Epithelial cell of proximal tubule (primary cell): ENCODE results near the gene LLGL2. TPM values are rescaled to one million over a fixed set of nuclear protein-coding genes. Genes with fewer than 3 reads are reported as not detected.

Experiments used
- DNase-seq: peaks from one replicate; pipeline ENCODE4 v3.0.0-alpha.2; 2011; ENCODE audit warnings: low read depth
- H3K4me3 ChIP-seq: 2 replicates; pipeline ENCODE4 v1.5.1; 2011; ENCODE audit warnings: low read depth, mild to moderate bottlenecking, low read length
- total RNA-seq: library from RNA; depleted of rRNA; stranded (reverse); fragments of >200 nt; gene quantifications from 2 replicates; pipeline ENCODE4 v1.2.3, GENCODE V29; 2015
- TF ChIP-seq, protein P1 (sequence below): conservative IDR thresholded peaks from 2 replicates; pipeline ENCODE4 v1.5.1; 2012; ENCODE audit warnings: low read depth, mild to moderate bottlenecking, low read length

Gene LLGL2
- total RNA-seq, 1 donor from 2014 or later, result 64.7 TPM

DNA sequence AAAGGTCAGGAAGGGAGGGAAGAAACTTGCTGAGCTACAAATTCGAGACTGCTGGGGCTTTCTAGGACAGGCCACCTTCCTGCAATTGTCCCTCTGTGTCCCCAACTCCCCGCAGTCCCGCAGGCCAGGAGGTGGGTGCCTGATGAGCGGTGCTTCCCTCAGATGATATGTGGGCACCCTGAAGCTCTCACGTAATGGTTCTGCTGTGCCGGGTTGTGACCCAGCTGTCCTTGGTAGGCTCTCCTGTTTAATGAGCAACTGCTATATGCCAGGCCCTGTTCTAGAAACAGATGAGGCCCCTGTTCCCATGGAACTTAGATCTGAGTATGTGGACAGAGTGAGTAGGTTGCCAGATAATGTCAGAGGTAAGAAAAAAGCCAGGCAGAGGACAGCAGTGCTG, 40.1 kb downstream of the LLGL2 start:
- TF ChIP-seq, protein P1, sequence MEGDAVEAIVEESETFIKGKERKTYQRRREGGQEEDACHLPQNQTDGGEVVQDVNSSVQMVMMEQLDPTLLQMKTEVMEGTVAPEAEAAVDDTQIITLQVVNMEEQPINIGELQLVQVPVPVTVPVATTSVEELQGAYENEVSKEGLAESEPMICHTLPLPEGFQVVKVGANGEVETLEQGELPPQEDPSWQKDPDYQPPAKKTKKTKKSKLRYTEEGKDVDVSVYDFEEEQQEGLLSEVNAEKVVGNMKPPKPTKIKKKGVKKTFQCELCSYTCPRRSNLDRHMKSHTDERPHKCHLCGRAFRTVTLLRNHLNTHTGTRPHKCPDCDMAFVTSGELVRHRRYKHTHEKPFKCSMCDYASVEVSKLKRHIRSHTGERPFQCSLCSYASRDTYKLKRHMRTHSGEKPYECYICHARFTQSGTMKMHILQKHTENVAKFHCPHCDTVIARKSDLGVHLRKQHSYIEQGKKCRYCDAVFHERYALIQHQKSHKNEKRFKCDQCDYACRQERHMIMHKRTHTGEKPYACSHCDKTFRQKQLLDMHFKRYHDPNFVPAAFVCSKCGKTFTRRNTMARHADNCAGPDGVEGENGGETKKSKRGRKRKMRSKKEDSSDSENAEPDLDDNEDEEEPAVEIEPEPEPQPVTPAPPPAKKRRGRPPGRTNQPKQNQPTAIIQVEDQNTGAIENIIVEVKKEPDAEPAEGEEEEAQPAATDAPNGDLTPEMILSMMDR, result no peak
- no peak overlapping the region for H3K4me3 ChIP-seq
- no peak for DNase-seq

DNA sequence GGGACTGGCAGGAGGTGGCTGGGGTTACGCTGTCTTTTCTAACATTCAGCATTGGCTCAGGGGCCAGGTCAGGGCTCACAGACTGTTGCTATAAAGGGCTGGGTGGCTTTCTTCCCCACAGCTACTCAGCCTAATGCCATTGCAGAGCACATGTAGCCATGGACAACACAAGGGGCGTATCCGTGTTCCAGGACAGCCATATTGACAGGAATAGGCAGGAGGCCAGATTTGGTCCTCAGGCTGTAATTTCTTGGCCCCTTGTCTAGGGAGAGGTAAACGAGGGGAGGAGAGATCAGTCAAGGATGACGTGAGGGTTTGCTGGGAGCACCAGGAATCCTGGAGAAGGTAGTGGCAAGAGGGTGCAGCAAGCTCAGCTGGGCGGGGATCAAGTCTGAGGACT, 40.9 kb downstream of the LLGL2 start:
- H3K4me3 ChIP-seq, result no peak overlapping the region
- DNase-seq, result no peak
- TF ChIP-seq, protein P1, result no peak

DNA sequence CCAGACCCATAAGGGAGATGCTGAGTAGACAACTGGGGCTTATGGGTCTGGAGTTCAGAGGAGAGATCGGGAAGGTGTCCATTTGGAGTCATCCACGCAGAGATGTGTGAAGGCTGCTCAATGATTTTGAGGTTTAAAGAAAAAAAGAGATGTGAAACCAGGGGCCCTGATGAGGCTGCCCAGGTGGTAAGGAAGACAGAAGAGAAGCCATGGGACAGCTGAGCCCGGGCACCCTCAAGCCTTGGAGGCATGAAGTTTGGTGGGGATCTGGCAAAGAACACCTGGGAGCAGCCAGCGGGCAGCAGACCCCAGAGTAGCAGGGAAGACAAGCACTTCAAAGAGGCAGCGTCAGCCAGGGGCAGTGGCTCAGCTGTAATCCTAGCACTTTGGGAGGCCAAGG, 41.3 kb downstream of the LLGL2 start:
- DNase-seq, result no peak
- no peak overlapping the region for H3K4me3 ChIP-seq
- TF ChIP-seq, protein P1, result no peak

DNA sequence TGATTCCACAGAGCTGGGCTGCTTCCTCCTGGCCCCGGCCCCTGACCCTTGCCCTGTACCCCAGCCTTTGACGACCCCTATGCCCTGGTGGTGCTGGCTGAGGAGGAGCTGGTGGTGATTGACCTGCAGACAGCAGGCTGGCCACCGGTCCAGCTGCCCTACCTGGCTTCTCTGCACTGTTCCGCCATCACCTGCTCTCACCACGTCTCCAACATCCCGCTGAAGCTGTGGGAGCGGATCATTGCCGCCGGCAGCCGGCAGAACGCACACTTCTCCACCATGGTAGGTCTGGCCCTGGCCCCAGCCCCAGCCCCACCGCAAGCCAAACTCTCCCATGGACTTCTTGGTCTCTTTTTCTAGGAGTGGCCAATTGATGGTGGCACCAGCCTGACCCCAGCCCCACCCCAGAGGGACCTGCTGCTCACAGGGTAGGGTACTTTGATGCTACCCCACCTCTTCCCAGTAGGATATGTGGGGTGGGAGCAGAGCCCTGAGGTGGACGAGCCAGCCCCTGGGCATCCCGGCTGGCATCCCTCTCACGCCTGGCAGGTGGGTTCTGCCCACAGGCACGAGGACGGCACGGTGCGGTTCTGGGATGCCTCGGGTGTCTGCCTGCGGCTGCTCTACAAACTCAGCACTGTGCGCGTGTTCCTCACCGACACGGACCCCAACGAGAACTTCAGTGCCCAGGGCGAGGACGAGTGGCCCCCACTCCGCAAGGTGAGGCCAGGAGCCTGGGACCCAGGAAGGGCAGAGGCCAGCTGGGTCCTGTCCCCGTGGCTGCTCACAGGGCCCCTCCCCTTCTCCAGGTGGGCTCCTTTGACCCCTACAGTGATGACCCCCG, 43.1 kb downstream of the LLGL2 start:
- TF ChIP-seq, protein P1, result no peak
- no peak for DNase-seq

DNA sequence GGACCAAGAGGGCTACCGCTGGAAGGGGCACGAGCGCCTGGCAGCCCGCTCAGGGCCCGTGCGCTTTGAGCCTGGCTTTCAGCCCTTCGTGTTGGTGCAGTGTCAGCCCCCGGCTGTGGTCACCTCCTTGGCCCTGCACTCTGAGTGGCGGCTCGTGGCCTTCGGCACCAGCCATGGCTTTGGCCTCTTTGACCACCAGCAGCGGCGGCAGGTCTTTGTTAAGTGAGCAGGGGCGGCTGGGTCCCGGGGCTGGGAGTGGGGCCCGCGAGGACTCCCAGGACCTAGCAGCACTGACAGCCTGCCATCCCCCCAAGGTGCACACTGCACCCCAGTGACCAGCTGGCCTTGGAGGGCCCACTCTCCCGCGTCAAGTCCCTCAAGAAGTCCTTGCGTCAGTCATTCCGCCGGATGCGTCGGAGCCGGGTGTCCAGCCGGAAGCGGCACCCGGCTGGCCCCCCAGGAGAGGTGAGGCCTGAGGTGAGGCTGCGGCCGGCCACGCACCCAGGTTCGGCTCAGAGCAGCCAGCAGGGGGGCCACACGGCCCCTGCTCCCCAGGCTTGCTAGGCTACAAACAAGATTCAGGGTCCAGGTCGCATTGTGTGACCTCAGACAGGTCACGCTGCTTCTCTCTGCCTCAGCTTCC, 44.7 kb downstream of the LLGL2 start:
- H3K4me3 ChIP-seq, result no peak overlapping the region
- TF ChIP-seq, protein P1, result no peak
- DNase-seq, result no peak

More for the DNA sequence above, 43.1 kb downstream of the LLGL2 start:
- no peak overlapping the region for H3K4me3 ChIP-seq

DNA sequence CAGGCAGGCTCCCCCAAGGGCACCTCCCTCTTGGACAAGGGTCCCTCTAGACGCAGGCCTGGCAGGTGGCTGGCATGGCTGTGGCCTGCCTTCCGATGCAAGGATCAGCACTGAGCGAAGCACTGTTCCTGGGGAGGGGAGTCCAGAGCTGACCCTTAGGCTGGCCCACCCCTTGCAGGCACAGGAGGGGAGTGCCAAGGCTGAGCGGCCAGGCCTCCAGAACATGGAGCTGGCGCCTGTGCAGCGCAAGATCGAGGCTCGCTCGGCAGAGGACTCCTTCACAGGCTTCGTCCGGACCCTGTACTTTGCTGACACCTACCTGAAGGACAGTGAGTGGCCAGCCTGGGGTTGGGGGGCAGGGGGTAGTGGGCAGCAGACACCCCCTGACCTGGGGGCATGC, 45.3 kb downstream of the LLGL2 start:
- DNase-seq, result no peak
- no peak overlapping the region for H3K4me3 ChIP-seq
- TF ChIP-seq, protein P1, result no peak
